Ascending aorta (tissue), 2 donors: ENCODE results near the gene OPN4. TPM values are rescaled to one million over a fixed set of nuclear protein-coding genes. Genes with fewer than 3 reads are reported as not detected.

ENCODE experiments used
- DNase-seq, 2 donors: peaks; one replicate each; pipeline ENCODE4 v3.0.0-alpha.2; 2019; ENCODE audit warnings: low spot score in 2 of 2
- H3K27ac ChIP-seq, 2 donors: fragments of 200-600 bp; sonication (generic); one replicate each; pipeline ENCODE4 v1.5.1; 2016 to 2017; ENCODE audit warnings: mild to moderate bottlenecking in 1 of 2
- H3K27me3 ChIP-seq: fragments of 200-600 bp; sonication (generic); one replicate; pipeline ENCODE4 v1.5.1; 2017
- H3K36me3 ChIP-seq, 2 donors: fragments of 200-600 bp; sonication (generic); one replicate each; pipeline ENCODE4 v1.5.1; 2016
- H3K4me1 ChIP-seq, 2 donors: fragments of 200-600 bp; sonication (generic); one replicate each; pipeline ENCODE4 v1.5.1; 2016 to 2017; ENCODE audit warnings: mild to moderate bottlenecking in 1 of 2
- H3K4me3 ChIP-seq, 2 donors: fragments of 200-600 bp; sonication (generic); one replicate each; pipeline ENCODE4 v1.5.1; 2016 to 2017; ENCODE audit warnings: mild to moderate bottlenecking in 1 of 2
- H3K9me3 ChIP-seq, 2 donors: fragments of 200-600 bp; sonication (generic); one replicate each; pipeline ENCODE4 v1.5.1; 2016
- CTCF ChIP-seq, 3 experiments: fragments of 200-600 bp in 2 of 3; fragments of 450-650 bp in 1 of 3; sonication (generic) in 2 of 3; IDR thresholded peaks; one replicate each; pipeline ENCODE4 v1.5.1; 2016 to 2019; ENCODE audit warnings: antibody characterized with exemption in 3 of 3, mild to moderate bottlenecking in 1 of 3, moderate library complexity in 1 of 3
- intact Hi-C: fragments of 100-400 bp; cut with DNase I; formaldehyde crosslinking; loops from one replicate; pipeline ENCODE4 v1.15.1; 2023
- total RNA-seq: library from RNA; depleted of rRNA; stranded (reverse); fragments of >200 nt; gene quantifications from one replicate; pipeline ENCODE4 v1.1.0, GENCODE V29; 2016

OPN4 gene
- total RNA-seq, 1 donor from 2014 or later: not detected

DNA sequence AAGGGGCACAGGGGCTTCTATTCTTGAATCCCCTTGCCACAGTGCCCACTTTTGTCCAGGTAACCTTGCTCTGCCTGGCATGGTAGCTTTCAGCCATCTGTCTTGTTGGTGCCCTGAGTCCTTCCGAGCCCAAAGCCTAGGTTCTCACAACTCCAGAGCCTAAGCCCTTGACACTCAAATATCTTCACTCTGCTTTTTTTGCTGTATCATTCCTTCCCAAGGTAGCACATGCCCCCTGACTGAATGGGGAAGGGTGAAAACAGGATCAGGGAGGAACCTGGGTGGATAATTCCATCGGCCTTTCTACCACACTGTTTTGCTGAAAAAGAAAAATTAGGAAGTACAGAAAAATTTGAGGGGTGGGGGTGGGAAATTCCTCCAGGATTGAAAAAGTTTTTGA is 51.6 kb downstream of the OPN4 start:
- H3K27ac ChIP-seq: peak overlapping the region in 1 of 2 donors; percentile 55
- no peak overlapping the region for H3K4me3 ChIP-seq
- peaks cover 2% of the 10 kb centered on the region in 2 donors for H3K4me1 ChIP-seq
- no peaks in the 10 kb centered on the region for H3K27me3 ChIP-seq
- intact Hi-C loops: no loop called here
- no peak for DNase-seq
- TF ChIP-seq CTCF (IDR thresholded peaks at IDR 0.05): no peak
- no peaks in the 10 kb centered on the region for H3K9me3 ChIP-seq
- peaks cover 50 to 61% of the 10 kb centered on the region in 2 donors for H3K36me3 ChIP-seq

GRCh38 chr10:86706401-86706841 is 52.1 kb downstream of the OPN4 start:
- intact Hi-C loops: no loop called here
- no peak overlapping the region for H3K4me3 ChIP-seq
- no peak for DNase-seq

GRCh38 chr10:86706977-86707376 is 52.6 kb downstream of the OPN4 start:
- no peak for DNase-seq
- Histone ChIP-seq H3K9me3 (no peaks in the 10 kb centered on the region), H3K27me3 (no peaks in the 10 kb centered on the region), H3K27ac (peak overlapping the region; percentile 5 to 55), H3K36me3 (peaks cover 48 to 51% of the 10 kb centered on the region in 2 donors), H3K4me3 (no peak overlapping the region), H3K4me1 (peaks cover 2% of the 10 kb centered on the region in 2 donors)
- TF ChIP-seq CTCF (IDR thresholded peaks at IDR 0.05): no peak
- intact Hi-C loops: no loop called here

More at GRCh38 chr10:86706401-86706841, 52.1 kb downstream of the OPN4 start:
- peaks cover 2% of the 10 kb centered on the region in 2 donors for H3K4me1 ChIP-seq
- no peaks in the 10 kb centered on the region for H3K27me3 ChIP-seq
- H3K27ac ChIP-seq: peak overlapping the region; percentile 5 to 55
- no peaks in the 10 kb centered on the region for H3K9me3 ChIP-seq
- no peak for TF ChIP-seq CTCF (IDR thresholded peaks at IDR 0.05)
- H3K36me3 ChIP-seq: peaks cover 48 to 56% of the 10 kb centered on the region in 2 donors

DNA sequence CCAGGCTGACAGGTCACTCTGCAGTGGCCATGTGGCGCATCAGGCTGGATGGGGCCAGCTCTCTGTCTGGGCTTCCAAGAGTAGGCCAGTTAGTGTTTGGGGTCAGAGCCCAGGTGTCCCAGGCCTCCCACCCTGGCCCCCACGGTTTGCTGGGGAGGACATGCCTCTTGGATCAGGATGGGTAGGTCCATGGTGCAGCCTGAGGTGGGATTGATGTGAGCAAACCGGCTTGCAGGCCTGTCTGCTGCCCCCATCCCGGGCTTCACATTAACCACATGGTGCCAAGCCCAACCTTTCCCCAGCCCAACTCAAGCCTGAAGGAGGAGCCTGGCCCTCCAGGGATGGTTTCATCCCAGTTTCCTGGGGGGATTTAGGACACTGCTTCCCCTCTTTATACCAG is 53.2 kb downstream of the OPN4 start:
- DNase-seq: no peak
- H3K4me3 ChIP-seq: no peak overlapping the region
- peaks cover 2 to 8% of the 10 kb centered on the region in 2 donors for H3K4me1 ChIP-seq
- peaks cover 45 to 48% of the 10 kb centered on the region in 2 donors for H3K36me3 ChIP-seq
- no peaks in the 10 kb centered on the region for H3K9me3 ChIP-seq
- no peaks in the 10 kb centered on the region for H3K27me3 ChIP-seq
- no peak for TF ChIP-seq CTCF (IDR thresholded peaks at IDR 0.05)
- intact Hi-C loops: no loop called here
- H3K27ac ChIP-seq: peak overlapping the region in 1 of 2 donors; percentile 28

DNA sequence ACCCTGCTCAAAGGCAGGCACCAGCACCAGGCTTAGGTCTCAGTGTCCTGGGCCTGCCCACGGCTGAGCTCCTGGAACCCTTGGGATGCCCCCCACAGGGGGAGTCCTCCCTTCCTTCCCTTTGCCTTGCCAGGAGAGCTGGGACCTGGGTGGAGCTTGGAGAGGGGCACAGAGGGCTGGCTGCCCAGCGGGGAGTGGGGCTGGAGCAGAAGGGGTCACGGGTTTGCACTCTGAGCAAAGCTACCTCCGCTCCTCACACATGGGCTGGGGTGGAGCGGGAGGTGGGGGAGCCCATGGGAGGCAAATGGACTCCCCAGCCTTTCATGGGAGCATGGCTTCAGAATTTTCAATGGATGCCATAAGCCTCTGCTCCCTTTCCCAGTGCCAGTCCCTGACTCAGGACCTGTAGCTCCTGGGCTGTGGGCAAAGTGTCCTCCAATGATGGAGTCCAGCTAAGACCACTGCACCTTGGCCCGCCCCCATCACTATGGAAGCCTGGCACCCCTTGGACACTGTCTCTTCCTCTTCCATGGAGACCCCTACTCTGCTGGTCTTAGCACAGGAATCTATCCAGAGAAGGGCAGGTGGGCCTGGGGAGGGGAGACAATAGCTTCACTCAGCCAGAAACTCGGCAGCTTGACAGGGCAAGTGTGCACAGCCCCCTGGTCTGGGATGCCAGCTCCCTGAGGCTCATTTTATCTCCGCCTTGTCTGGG is 53.9 kb downstream of the OPN4 start:
- H3K27ac ChIP-seq: peak overlapping the region; percentile 21 to 28
- no peak overlapping the region for H3K4me3 ChIP-seq
- no peaks in the 10 kb centered on the region for H3K9me3 ChIP-seq
- H3K36me3 ChIP-seq: peaks cover 38 to 41% of the 10 kb centered on the region in 2 donors
- peaks cover 2 to 8% of the 10 kb centered on the region in 2 donors for H3K4me1 ChIP-seq
- H3K27me3 ChIP-seq: no peaks in the 10 kb centered on the region
- TF ChIP-seq CTCF (IDR thresholded peaks at IDR 0.05): no peak
- intact Hi-C loops: no loop called here
- DNase-seq: no peak
